GM23338 (cell line): ENCODE results near the gene MUC5B.

Experiments used
- CREB1 ChIP-seq: fragments of 250-450 bp; sonication (Bioruptor Pico); IDR thresholded peaks from 2 replicates; pipeline ENCODE4 v1.5.0; 2020; ENCODE audit warnings: low read depth, mild to moderate bottlenecking, moderate library complexity
- CTCF ChIP-seq, 2 experiments: fragments of 200-600 bp in 1 of 2; sonication (generic) in 1 of 2; conservative IDR thresholded peaks; 2 replicates each; pipeline versions ENCODE4 v1.5.1 to v1.6.1; 2016 to 2017; ENCODE audit warnings: antibody characterized with exemption in 2 of 2, low read depth in 2 of 2, mild to moderate bottlenecking in 2 of 2, moderate library complexity in 1 of 2
- EZH2 ChIP-seq: fragments of 200-600 bp; sonication (generic); IDR thresholded peaks from one replicate; pipeline ENCODE4 v1.8.0; 2017; ENCODE audit warnings: antibody characterized with exemption, mild to moderate bottlenecking, low read depth; ENCODE audit not compliant: unreplicated experiment
- EZH2phosphoT487 ChIP-seq: fragments of 200-600 bp; sonication (generic); IDR thresholded peaks from one replicate; pipeline ENCODE4 v1.8.1; 2018; ENCODE audit warnings: antibody characterized with exemption; ENCODE audit not compliant: unreplicated experiment
- POLR2AphosphoS5 ChIP-seq: IDR thresholded peaks from 2 replicates; pipeline ENCODE4 v1.6.1; 2016; ENCODE audit warnings: antibody characterized with exemption, low read depth
- REST ChIP-seq: IDR thresholded peaks from one replicate; pipeline ENCODE4 v1.6.1; 2018; ENCODE audit warnings: antibody characterized with exemption; ENCODE audit not compliant: unreplicated experiment
- ZNF331 ChIP-seq: fragments of 250-450 bp; sonication (Bioruptor Pico); IDR thresholded peaks from 2 replicates; pipeline ENCODE4 v1.5.0; 2020; ENCODE audit warnings: low read depth, mild to moderate bottlenecking, moderate library complexity

- TF ChIP-seq EZH2phosphoT487 (no peak), CTCF (conservative IDR thresholded peaks at IDR 0.05; ENCODE audit: low read depth in 2 of 2) (no peak), EZH2 (no peak), ZNF331 (CRISPR knock-in tag) (no peak), CREB1 (no peak), POLR2AphosphoS5 (no peak), REST (no peak)
Observed at GRCh38 chr11:1277936-1278512, 55.2 kb downstream of the MUC5B start.
